GM12878 (cell line): ENCODE measurements around the gene TMEM255B. TPM values are rescaled to one million over a fixed set of nuclear protein-coding genes. Genes with fewer than 3 reads are reported as not detected.

Source experiments
- ATAC-seq: fragments of 200-7000 bp; cut with Tn5 transposase; 3 replicates; pipeline ENCODE4 v1.9.1; 2020; ENCODE audit warnings: mild to moderate bottlenecking, moderate library complexity
- BruUV-seq: library from RNA; stranded (reverse); fragments of 400-500 nt; replicated peaks from 2 replicates; lab custom pipeline; 2021; lab: Mats Ljungman, UMichigan
- CTCF ChIA-PET: fragments of 300-600 bp; sonication (Branson Sonifier 250); formaldehyde crosslinking; extraction: SDS; loops from one replicate; lab custom pipeline; 2021; ENCODE audit warnings: inconsistent platforms; lab: Yijun Ruan, JAX
- POLR2A ChIA-PET: fragments of 350-600 bp; formaldehyde crosslinking; extraction: SDS; loops from one replicate; lab custom pipeline; 2021; ENCODE audit warnings: inconsistent platforms; lab: Charles Lee
- RAD21 ChIA-PET: fragments of 300-600 bp; sonication (Branson Sonifier 250); formaldehyde crosslinking; loops from one replicate; lab custom pipeline; 2023; ENCODE audit warnings: antibody characterized with exemption; ENCODE audit not compliant: unreplicated experiment; lab: Charles Lee
- SMC1A ChIA-PET: fragments of 300-600 bp; sonication (Branson Sonifier 250); formaldehyde crosslinking; loops from one replicate; lab custom pipeline; 2023; ENCODE audit not compliant: unreplicated experiment, uncharacterized antibody; lab: Charles Lee
- DNase-seq: peaks from one replicate; pipeline ENCODE4 v3.0.0-alpha.2; 2011; ENCODE audit warnings: low read depth, low spot score
- FAIRE-seq: peaks from 3 replicates; lab custom pipeline; 2011; peaks lifted over from hg19 to GRCh38; lab: Jason Lieb, UNC
- H2AFZ ChIP-seq: 2 replicates; pipeline ENCODE4 v1.6.0; 2011; ENCODE audit warnings: low read depth, low read length, control low read depth; ENCODE audit not compliant: control insufficient read depth
- H3K27ac ChIP-seq: 2 replicates; pipeline ENCODE4 v1.5.1; 2011; ENCODE audit warnings: control low read depth; ENCODE audit not compliant: control insufficient read depth, insufficient read depth
- H3K27me3 ChIP-seq, 2 experiments: replicated peaks in 1 of 2; 2 replicates each; pipeline versions ENCODE4 v1.6.0 to v1.6.1; 2011; ENCODE audit warnings: low read length in 1 of 2; ENCODE audit not compliant: control insufficient read depth in 2 of 2, insufficient read depth in 2 of 2
- H3K36me3 ChIP-seq, 2 experiments: 2 replicates each; pipeline ENCODE4 v1.5.1; 2011; ENCODE audit warnings: low read length in 1 of 2; ENCODE audit not compliant: control insufficient read depth in 2 of 2, insufficient read depth in 2 of 2
- H3K4me1 ChIP-seq: 2 replicates; pipeline ENCODE4 v1.6.1; 2011; ENCODE audit warnings: mild to moderate bottlenecking, low read length, moderate library complexity, mixed read lengths; ENCODE audit not compliant: control insufficient read depth, insufficient read depth
- H3K4me2 ChIP-seq: 2 replicates; pipeline ENCODE4 v1.6.0; 2011; ENCODE audit warnings: control low read depth; ENCODE audit not compliant: control insufficient read depth, insufficient read depth
- H3K4me3 ChIP-seq: fragments of 200-600 bp; sonication (generic); 2 replicates; pipeline ENCODE4 v1.5.1; 2016
- H3K79me2 ChIP-seq: 2 replicates; pipeline ENCODE4 v1.6.0; 2011; ENCODE audit warnings: low read length; ENCODE audit not compliant: control insufficient read depth, insufficient read depth
- H3K9ac ChIP-seq: 2 replicates; pipeline ENCODE4 v1.8.0; 2011; ENCODE audit warnings: low read length, control low read depth, mixed read lengths; ENCODE audit not compliant: control insufficient read depth, insufficient read depth
- H3K9me3 ChIP-seq: replicated peaks from 3 replicates; pipeline ENCODE4 v1.5.1; 2011; ENCODE audit warnings: mild to moderate bottlenecking, low read length; ENCODE audit not compliant: control insufficient read depth, insufficient read depth
- H4K20me1 ChIP-seq: 2 replicates; pipeline ENCODE4 v1.6.0; 2011; ENCODE audit not compliant: control insufficient read depth, insufficient read depth
- ATF3 ChIP-seq: IDR thresholded peaks from 2 replicates; pipeline ENCODE4 v1.6.1; 2011; ENCODE audit warnings: low read depth, mild to moderate bottlenecking, low read length, moderate library complexity, borderline replicate concordance; ENCODE audit errors: extremely low read depth
- CHD4 ChIP-seq: fragments of 200-600 bp; sonication (generic); IDR thresholded peaks from 2 replicates; pipeline ENCODE4 v1.6.1; 2016; ENCODE audit warnings: mild to moderate bottlenecking
- EP300 ChIP-seq, 2 experiments: fragments of 150-350 bp in 1 of 2; IDR thresholded peaks; 2 replicates each; pipeline ENCODE4 v1.6.1; 2011 to 2012; ENCODE audit warnings: low read depth in 2 of 2, low read length in 2 of 2, borderline replicate concordance in 1 of 2, improper control_type of control experiment in 1 of 2, inconsistent platforms in 1 of 2; ENCODE audit not compliant: control insufficient read depth in 1 of 2
- HDAC2 ChIP-seq: fragments of 200-600 bp; sonication (generic); IDR thresholded peaks from 2 replicates; pipeline ENCODE4 v1.6.1; 2017
- IKZF1 ChIP-seq: fragments of 450-650 bp; conservative IDR thresholded peaks from 2 replicates; pipeline ENCODE4 v1.6.1; 2017; ENCODE audit warnings: antibody characterized with exemption, mild to moderate bottlenecking
- MTA3 ChIP-seq: IDR thresholded peaks from 2 replicates; pipeline ENCODE4 v1.6.1; 2012; ENCODE audit warnings: low read length, inconsistent platforms, borderline replicate concordance
- NRF1 ChIP-seq: conservative IDR thresholded peaks from 2 replicates; pipeline ENCODE4 v1.6.1; 2011; ENCODE audit warnings: mild to moderate bottlenecking, low read depth, low read length, improper control_type of control experiment
- PBX3 ChIP-seq: IDR thresholded peaks from 2 replicates; pipeline ENCODE4 v1.6.1; 2011; ENCODE audit warnings: mild to moderate bottlenecking, low read depth, low read length, moderate library complexity; ENCODE audit not compliant: insufficient replicate concordance
- SP1 ChIP-seq: IDR thresholded peaks from one replicate; pipeline ENCODE4 v1.6.1; 2011; ENCODE audit warnings: low read depth, low read length
- SRF ChIP-seq, 2 experiments: IDR thresholded peaks; 2 replicates each; pipeline ENCODE4 v1.6.1; 2011; ENCODE audit warnings: low read depth in 2 of 2, low read length in 2 of 2, mild to moderate bottlenecking in 1 of 2, moderate library complexity in 1 of 2
- ZBED1 ChIP-seq: IDR thresholded peaks from 2 replicates; pipeline ENCODE4 v1.6.1; 2016; ENCODE audit warnings: borderline replicate concordance
- whole genome bisulfite sequencing: methylation state at CpG from one replicate; pipeline ENCODE4 v1.1.6; 2016; ENCODE audit warnings: low lambda C conversion rate; ENCODE audit not compliant: insufficient replicate concordance, insufficient coverage; ENCODE audit errors: missing lambda C conversion rate; 5-methylcytosine and 5-hydroxymethylcytosine counted together
- in situ Hi-C: fragments of 300-500 bp; cut with MboI; formaldehyde crosslinking; loops from 9 replicates; pipeline ENCODE4 v1.14.3; 2018; ENCODE audit warnings: mixed read lengths
- intact Hi-C: fragments of 100-400 bp; cut with micrococcal nuclease; formaldehyde crosslinking; loops from one replicate; pipeline ENCODE4 v1.14.2; 2022; ENCODE audit not compliant: unreplicated experiment
- polyA plus RNA-seq, 11 experiments: library from polyadenylated mRNA; depleted of rRNA in 4 of 11; unstranded in 6 of 11; stranded (reverse) in 5 of 11; fragments of >200 nt; fragmentation: Nextera tagmentation in 4 of 11; fragmentation: Illumina TruSeq in 1 of 11; extraction: Ambion mirVana in 4 of 11; extraction: Trizol in 1 of 11; gene quantifications; 1 replicate in 1 of 11; 2 replicates in 10 of 11; pipeline versions ENCODE4 v1.2.1 to v1.2.3, GENCODE V29; 2011 to 2016; ENCODE audit warnings: inconsistent platforms in 2 of 11, missing spikeins in 2 of 11, low read depth in 1 of 11
- total RNA-seq, 4 experiments: library from RNA; depleted of rRNA in 3 of 4; stranded (reverse); fragments of >200 nt in 3 of 4; fragmentation: Illumina TruSeq in 1 of 4; extraction: Trizol in 1 of 4; gene quantifications; 2 replicates each; pipeline versions ENCODE4 v1.2.1 to v1.2.3, GENCODE V29; 2013 to 2021
- TF ChIP-seq, protein P1 (sequence below): fragments of 450-650 bp; IDR thresholded peaks from 2 replicates; pipeline ENCODE4 v1.6.1; 2018; ENCODE audit warnings: mild to moderate bottlenecking, low read depth, moderate library complexity; ENCODE audit not compliant: partially characterized antibody

The TMEM255B gene
- total and polyA plus RNA-seq, 10 of the 15 experiments (the other 5 are each of a cell fraction or from before 2014, with no cell fraction given) = 0.04 to 0.62 (median 0.13) TPM; not detected in 3

DNA sequence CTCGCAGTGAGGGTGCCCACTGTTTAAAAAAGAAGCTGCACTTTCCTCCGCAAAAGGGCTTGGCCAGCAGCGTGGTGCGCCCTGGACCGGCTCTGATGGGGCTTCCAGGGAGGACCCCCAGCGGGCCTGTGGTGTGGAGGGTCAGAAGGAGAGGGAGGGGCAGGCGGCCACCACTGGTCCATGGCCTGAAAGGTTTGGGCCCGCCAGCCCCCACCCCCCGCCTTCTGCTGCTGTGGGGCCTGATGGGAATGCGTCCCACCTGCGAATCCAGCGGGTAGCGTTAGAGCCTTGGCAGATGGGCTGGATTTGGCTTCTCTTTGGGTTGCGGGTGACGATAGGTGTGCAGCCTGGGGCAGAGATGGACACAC lies 34.7 kb downstream of the TMEM255B start:
- 77% methylated on average over 12 of the region's 15 CpGs for WGBS
- Histone ChIP-seq H4K20me1 (no peaks in the 10 kb centered on the region), H3K27ac (no peak overlapping the region)
- TF ChIP-seq IKZF1 = no peak
- TF ChIP-seq CHD4 = no peak
- no peak for TF ChIP-seq ATF3
- TF ChIP-seq PBX3 = no peak
- no peak for TF ChIP-seq HDAC2
- no peak for TF ChIP-seq EP300 (IDR thresholded peaks at IDR 0.05; ENCODE audit: borderline replicate concordance in 1 of 2, control insufficient read depth in 1 of 2, low read depth in 2 of 2, low read length in 2 of 2)
- TF ChIP-seq SP1 = no peak
- TF ChIP-seq MTA3 = no peak
- TF ChIP-seq NRF1 = no peak
- no peak for TF ChIP-seq ZBED1
- no peak for TF ChIP-seq SRF (IDR thresholded peaks at IDR 0.05; ENCODE audit: low read depth in 2 of 2, low read length in 2 of 2)
- TF ChIP-seq, protein P1, sequence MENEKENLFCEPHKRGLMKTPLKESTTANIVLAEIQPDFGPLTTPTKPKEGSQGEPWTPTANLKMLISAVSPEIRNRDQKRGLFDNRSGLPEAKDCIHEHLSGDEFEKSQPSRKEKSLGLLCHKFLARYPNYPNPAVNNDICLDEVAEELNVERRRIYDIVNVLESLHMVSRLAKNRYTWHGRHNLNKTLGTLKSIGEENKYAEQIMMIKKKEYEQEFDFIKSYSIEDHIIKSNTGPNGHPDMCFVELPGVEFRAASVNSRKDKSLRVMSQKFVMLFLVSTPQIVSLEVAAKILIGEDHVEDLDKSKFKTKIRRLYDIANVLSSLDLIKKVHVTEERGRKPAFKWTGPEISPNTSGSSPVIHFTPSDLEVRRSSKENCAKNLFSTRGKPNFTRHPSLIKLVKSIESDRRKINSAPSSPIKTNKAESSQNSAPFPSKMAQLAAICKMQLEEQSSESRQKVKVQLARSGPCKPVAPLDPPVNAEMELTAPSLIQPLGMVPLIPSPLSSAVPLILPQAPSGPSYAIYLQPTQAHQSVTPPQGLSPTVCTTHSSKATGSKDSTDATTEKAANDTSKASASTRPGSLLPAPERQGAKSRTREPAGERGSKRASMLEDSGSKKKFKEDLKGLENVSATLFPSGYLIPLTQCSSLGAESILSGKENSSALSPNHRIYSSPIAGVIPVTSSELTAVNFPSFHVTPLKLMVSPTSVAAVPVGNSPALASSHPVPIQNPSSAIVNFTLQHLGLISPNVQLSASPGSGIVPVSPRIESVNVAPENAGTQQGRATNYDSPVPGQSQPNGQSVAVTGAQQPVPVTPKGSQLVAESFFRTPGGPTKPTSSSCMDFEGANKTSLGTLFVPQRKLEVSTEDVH = no peak
- TF ChIP-seq, all 136 proteins: peak for 0
- H3K27me3 ChIP-seq = no peaks in the 10 kb centered on the region
- RAD21 ChIA-PET = no interaction called here
- no peak overlapping the region for H3K4me3 ChIP-seq
- FAIRE-seq (no peak), ATAC-seq (no peak), DNase-seq (no peak)
- no peak overlapping the region for H3K9ac ChIP-seq
- no peak overlapping the region for H3K4me2 ChIP-seq
- no peaks in the 10 kb centered on the region for H3K4me1 ChIP-seq
- no TSS peak for BruUV-seq
- no peaks in the 10 kb centered on the region for H3K9me3 ChIP-seq
- H3K79me2 ChIP-seq = no peaks in the 10 kb centered on the region
- POLR2A ChIA-PET = no interaction called here
- in situ Hi-C loops (no loop called here), intact Hi-C loops (no loop called here)
- no peaks in the 10 kb centered on the region for H3K36me3 ChIP-seq
- CTCF ChIA-PET = no interaction called here
- SMC1A ChIA-PET = no interaction called here
- no peak overlapping the region for H2AFZ ChIP-seq
